NK-92 (cell line): ENCODE measurements around the gene ACOT11.

ENCODE experiments used
- DNase-seq: peaks from one replicate; lab custom pipeline; 2025; ENCODE audit not compliant: unreplicated experiment; lab: John Stamatoyannopoulos, UW

ACOT11 gene

DNA sequence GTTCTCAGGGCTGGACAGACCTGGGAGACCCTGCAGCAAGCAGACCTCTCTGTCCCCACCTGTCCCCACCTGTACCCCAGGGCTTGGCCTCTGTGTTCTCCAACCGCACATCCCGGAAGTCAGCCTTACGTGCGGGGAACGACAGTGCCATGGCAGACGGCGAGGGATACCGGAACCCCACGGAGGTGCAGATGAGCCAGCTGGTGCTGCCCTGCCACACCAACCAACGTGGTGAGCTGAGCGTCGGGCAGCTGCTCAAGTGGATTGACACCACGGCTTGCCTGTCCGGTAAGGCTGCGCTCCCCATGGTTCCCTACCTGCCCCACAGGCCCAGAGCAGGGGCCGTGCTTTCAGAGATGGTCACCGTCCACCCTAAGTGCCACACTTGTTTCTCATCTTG lies 36.5 kb downstream of the ACOT11 start:
- DNase-seq: no peak

DNA sequence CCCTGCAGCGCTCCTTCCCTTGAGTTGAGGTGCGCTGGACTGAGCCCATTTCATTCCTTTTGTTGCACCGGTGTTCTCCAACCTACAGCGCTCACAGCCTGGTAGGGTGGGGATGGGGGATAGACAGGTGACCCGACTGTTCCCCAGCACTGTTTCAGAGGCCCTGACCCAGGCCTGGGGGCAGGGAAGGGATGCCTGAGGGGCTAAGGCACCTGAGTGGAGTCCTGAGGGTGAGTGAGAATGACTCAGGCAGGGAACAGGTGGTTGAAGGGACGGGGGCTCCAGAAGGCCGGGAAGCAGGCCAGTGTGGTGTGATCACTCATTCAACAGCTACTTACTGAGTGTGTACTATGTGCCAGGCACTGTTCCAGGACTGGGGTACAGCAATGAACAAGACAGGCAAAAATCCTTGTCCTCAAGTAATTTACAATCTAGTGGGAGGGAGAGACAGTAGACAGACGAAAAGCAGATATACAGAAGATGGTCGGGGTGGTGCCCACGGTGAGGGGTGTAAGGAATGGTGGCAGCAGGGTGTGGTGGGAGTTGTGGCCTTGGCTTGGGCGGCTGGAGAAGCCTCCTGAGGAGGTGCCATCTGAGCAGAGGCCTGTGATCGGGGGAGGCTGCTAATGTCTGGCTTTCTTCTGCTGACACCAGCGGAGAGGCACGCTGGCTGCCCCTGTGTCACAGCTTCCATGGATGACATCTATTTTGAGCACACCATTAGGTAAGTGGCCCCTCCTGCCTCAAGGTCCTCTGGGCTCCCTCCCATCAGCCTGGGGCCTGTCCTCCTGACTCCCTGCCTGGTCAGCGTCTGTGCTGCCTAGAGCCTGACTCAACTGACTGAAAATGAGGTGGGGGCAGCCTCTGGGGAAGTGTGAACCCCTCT lies 37.4 kb downstream of the ACOT11 start:
- DNase-seq: no peak

DNA sequence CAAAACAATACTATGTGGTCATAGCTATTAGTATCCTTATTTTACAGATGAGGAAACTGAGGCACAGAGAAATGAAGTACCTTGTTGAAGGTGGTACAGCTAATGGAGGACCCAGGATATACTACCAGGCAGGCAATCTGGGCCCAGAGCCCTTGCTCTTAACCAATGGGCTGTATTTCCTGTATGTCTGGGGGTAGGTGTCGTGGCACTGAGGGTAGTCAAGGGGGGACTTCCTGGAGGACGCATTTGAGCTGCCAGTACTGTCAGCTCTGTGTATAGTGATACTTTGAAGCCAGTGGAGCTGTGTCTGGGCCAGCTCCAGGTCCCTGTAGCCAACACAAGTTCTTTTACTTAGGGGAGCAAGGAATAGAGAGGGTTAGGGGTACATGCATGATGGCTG lies 40.3 kb downstream of the ACOT11 start:
- no peak for DNase-seq

DNA sequence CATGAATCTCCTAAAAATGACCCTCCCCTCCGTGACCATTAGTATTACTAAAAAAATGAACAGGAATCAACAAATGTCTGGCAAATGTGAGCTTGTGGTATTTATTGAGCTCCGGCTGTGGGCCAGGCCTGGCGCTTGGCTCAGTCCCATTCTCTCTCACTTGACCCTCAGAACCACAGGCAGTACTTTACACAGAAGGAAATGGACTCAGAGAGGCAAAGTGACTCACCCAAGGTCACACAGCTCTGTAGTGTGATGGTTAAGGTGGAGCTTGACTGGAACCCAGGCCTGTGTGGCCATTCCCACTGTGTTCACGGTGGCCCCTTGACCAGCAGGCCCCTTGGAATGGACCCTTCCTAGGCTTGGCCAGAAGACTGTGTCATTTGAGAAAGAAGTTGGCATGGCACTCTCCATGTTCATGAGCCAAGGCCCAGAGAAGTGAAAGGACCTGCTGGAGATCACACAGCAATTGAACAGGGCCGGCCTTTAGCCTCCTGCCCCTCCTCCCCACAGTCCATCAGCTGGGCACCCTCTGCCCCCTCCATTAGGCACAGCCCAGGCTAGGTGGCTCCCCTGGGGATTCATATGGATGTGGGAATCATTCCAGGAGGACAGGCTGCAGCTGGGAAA lies 43.2 kb downstream of the ACOT11 start:
- DNase-seq: no peak

DNA sequence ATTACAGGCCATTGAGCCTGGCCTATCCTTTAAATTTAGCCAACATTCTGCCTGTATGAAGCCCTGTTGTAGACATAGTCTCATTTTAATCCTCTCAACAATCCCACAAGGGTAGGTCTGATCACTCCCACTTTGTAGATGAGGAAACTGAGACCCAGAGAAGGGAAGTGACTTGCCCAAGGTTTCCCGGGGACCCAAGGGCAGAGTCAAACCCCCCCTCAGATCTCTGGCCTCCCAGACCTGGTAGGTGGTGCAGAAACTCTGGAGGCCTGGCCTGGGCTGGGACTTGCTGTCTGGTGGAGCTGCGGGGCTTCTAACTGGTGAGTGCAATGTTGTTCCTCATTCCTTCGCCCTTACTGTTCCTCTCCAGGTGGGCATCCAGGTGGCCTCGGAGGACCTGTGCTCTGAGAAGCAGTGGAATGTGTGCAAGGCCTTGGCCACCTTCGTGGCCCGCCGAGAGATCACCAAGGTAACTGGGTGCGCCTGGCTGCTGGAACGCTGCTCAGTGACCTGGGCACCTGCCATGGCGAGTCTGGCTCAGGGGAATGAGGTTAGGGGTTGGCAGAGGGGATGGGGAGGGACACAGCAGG lies 45.6 kb downstream of the ACOT11 start:
- no peak for DNase-seq

DNA sequence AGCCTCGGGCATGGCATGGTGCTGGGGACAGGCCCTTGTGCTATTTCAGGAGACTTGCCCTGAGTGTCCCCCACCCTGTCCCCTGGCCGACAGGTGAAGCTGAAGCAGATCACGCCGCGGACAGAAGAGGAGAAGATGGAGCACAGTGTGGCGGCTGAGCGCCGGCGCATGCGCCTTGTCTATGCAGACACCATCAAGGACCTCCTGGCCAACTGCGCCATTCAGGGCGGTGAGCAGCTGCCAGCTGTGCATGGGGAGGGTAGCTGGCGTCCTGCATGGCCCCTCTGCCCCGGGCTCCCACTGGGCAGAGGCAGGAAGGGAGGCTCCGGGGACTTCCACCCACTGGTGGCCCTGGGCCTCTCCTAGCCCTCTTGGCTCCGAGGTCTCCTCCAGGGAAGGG lies 46.4 kb downstream of the ACOT11 start:
- no peak for DNase-seq

DNA sequence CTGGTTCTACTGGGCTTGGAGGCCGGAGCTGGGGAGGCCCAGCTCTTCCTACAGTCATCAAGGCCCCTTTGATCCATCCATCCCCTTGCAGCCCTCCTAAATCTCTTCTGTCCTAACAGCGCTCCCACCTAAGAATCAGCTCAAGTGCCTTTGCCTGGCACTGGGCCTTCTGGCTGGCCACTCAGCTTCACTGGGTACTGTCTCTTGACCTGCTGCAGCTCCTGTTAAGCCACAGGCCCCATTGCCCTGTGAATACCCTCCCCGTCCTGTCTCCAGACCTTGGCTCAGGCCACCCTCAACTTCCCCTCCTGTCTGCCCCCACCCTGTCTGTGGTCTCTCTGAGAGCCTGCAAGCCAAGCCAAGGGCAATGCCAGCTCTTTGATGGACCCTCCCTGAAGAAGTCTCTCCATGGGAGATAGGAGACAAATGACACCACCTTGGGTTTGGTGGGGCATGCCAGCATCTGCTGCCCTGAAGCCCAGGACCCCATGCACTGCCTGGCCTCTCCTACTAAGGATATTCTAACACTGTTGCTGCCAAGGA lies 48.0 kb downstream of the ACOT11 start:
- no peak for DNase-seq

DNA sequence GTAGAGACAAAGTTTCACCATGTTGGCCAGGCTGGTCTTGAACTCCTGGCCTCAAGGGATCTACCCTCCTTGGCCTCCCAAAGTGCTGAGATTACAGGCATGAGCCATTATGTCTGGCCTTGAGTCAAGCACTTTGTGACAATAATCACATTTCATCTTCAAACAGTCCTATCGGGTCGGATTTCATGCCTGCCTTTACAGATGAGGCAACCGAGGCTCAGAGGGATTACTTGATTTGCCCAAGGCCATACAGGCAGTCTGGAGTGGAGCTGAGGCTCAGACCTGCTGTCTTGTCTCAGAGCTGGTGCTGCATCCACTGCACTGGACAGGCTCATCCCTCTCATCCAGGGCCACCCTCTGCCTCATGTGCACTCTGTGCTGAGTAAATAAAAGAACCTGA lies 48.7 kb downstream of the ACOT11 start:
- no peak for DNase-seq

DNA sequence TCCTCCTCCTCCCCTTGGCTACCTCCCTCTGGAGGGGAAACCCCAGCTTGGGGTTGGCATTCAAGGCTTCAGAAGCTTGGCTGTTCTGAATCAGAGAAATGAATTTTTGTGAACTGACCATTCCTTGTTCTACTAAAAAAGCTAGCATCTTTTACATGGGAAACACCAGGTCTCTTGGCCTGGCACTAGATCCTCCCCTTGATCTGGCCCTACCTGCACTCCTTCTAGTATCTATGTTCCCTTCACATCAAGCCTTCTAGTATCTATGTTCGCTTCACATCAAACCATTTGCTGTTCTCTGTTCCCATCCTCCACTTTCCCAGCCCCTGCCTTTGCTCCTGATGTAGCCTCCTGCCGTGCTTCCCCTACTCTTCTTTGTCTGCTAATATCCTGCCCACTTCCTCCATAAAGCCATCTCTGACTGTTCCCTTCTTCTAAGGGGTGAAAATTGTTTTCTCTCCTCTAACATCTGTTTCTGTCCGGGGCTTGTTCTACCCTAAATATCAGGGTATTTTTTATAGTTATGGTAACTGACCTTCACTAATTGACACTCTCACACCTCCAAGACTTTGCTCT lies 49.5 kb downstream of the ACOT11 start:
- no peak for DNase-seq

DNA sequence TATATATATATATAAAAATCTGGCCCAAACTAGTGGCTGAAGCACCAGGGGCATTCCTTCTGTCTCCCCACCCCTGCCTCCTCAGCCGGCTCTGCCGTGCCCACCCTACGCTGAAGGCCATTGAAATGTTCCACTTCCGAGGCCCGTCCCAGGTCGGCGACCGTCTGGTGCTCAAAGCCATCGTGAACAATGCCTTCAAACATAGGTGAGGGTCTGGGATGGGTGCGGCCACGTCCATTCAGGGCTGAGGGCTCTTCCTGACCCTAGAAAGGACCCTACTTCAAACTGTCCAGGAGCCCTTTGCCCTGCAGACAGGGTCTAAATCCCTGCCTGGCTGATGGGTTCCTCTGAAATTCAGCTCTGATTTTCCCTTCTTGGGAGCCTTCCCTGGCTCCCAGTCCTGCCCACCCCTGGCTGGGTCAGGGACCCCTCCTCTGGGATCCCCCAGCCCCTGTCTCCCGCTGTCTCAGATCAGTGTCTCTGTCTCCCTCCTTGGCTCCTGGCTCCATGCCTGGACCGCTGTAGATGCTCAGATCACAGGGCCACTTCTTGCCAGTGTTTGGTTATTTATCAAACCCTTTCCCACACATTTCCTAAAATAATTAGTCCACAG lies 51.3 kb downstream of the ACOT11 start:
- no peak for DNase-seq

DNA sequence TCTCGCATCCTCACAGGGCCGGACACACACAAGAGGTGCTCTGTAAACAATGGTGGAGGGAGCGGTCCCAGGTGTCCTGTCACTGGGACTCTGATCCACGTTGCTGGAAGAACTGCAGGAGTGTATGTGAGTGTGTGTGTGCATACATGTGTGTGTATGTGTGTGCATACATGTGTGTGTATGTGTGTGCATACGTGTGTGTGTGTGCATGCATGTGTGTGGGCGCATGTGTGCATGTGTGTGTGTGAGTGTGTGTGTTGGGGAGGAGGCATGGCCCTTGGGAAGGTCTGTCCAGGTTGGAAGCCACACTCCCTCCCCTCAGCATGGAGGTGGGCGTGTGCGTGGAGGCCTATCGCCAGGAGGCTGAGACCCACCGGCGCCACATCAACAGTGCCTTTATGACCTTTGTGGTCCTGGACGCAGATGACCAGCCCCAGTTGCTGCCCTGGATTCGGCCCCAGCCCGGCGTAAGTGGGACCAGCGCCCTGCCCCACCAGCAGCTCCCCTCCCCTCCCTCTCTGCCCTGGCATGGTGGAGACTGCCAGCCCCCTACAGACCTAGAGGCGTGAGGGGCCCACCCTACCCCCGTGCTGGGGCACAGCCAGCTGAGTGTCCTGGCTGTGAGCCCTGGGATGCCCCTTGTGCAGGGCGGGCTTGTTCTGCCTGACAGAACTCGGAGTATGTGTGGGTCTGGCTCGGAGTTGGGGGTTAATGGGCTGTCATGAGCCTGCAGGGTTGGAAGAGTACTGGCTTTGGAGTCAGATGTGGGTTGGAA lies 53.1 kb downstream of the ACOT11 start:
- no peak for DNase-seq

DNA sequence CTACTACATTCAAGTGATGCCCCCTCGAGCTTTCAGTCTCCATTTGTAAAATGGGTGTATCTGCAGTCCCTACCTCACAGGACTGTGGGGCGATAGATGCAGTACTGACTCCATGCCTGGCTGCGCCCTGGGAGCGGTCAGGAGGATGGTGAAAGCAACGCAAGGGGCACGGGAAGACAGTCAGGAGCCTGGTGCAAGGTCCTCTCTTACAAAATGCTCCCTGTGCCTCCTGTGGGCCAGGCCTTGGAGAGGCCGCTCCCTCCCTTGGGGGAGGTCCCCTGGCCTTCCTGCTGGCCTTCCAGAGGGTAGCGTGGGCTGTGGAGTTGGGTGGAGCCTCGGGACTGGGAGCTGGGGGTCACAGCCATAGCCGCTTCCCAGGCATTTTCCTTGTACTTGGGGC lies 53.7 kb downstream of the ACOT11 start:
- no peak for DNase-seq

DNA sequence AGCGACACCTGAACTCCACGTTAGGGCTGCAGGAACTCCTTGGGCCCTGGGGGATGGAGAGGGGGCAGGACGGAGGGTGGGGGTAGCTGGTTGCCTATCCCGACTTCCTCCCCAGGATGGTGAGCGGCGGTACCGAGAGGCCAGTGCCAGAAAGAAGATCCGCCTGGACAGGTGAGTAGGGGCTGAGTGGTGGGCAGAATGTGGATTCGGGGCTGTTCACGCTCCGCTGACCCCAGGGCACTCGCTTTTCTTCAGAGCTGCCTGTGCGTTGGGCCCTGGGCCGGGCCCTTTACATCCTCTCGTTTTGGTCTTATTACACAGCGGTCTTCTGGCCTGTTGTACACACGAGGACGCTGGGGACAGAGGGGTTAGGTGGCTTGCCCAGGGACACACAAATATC lies 54.5 kb downstream of the ACOT11 start:
- DNase-seq: no peak

DNA sequence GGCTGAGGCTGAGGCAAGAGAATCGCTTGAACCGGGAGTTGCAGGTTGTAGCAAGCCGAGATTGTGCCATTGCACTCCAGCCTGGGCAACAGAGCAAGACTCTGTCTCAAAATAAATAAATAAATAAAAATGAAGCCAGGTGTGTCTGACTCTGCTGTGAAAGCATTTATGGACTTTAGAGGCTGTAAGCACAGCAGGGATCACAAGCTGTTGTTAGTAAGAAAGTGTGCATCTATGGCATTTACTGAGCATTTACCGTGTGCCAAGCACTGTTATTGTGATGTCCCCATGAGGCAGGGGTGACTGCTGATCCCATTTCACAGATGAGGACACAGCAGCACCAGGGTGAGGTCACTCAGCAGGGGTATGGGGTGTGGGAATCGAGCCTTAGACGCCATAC lies 55.2 kb downstream of the ACOT11 start:
- DNase-seq: no peak

DNA sequence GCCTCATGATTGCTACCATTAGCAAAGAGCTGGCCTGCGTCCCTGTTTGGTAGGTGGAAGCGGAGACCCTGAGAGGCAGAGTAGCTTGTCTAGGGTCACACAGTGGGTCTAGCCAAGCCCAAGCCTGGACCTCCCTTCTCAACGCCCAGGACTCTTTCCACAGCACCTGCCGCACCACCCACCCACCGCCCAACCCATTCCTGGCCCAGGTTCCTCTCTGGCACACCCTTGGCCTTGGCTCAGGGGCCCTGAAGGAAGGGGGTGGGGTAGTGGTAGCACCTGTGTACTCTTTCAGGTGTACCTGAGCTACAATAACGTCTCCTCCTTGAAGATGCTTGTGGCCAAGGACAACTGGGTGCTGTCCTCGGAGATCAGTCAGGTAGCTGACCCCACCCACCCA lies 56.0 kb downstream of the ACOT11 start:
- no peak for DNase-seq

DNA sequence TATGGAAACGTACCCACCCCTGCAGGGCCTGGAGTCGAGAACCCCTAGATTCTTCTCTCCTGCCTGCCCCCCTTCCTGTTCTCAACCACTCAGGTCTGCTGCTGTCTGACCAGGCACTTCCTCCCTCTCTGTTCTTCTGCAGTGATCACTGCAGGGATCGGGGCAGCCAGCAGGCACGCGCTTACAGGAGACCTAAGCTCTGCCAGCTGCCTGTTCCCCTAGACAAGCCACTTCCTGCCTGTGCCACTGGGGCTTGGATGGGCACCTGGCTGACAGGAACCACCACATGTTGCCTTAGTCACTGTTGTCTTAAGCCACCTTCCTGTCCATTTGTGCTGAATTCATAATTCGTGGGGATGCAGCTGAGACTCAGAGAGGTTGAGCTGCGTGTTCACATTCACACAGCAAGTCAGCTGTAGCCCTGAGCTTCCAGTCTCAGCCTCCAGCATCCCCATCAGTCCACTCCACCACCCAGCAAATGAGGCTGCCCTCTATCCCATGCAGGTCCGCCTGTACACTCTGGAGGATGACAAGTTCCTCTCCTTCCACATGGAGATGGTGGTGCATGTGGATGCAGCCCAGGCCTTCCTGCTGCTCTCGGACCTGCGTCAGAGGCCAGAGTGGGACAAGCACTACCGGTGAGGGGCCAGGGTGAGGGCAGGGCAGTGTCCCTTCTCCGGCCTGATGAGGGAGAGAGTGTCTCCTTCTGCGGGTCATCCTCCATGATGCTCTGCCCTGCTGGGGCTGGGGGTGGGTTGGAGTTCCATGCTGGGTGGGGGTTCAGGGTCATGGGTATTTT lies 56.7 kb downstream of the ACOT11 start:
- no peak for DNase-seq

DNA sequence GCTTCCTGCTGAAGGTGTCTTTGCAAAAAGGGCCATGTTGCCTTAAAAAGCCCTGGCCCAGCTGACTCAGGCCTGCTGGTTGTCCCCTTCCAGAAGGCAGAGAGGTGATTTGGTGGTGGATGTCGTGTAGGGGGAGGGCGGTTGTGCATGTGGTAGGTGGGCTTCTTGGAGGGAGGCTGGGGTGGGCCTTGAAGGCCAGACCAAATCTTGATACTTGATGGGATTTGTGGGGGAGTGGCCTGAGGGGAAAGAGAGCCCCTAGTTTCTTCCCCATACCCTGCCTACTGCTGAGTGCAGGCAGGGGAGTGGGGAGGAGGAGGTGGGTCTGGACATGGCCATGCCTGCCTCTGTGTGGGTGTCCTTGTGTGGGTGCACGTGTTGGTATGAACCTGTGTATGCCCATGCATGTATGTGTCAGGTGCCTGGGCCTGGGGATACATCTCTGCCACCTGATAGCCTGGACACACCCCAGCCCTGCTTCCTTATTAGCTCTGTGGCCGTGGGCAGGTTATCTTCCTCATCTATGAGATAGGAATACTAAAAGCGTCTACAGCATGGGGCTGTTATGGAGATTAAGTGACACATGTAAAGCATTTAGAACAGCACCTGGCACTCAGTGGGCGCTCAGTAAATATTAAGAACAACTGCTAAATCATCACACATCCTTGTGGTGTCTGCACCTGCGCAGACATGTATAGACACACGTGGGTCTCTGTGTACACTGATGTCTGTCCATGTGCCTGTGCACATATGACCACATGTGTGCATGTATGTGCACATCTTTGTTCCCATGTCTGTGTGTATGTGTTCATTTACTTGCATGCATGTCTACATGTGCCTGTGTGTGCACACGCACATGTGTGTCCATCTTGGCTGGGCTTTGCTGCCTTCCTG lies 58.3 kb downstream of the ACOT11 start:
- DNase-seq: no peak

DNA sequence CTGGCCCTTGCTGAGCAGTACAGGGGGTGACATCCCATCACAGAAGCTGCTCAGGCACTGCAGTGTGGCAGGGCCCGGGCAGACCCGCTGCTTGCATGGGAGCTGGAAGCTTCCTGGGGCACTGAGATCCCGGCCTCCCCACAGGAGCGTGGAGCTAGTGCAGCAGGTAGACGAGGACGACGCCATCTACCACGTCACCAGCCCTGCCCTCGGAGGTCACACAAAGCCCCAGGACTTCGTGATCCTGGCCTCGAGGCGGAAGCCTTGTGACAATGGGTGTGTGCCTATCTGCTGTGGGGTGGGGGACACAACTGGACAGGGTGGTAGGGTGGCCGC lies 58.9 kb downstream of the ACOT11 start:
- no peak for DNase-seq
